WTC11 (cell line): ENCODE data around the gene GSTM1. TPM values are rescaled to one million over a fixed set of nuclear protein-coding genes. Genes with fewer than 3 reads are reported as not detected.

Source experiments
- ATAC-seq: fragments of 200-7000 bp; cut with Tn5 transposase; 2 replicates; pipeline ENCODE4 v1.10.0; 2021; ENCODE audit warnings: mild to moderate bottlenecking, moderate library complexity
- CTCF ChIA-PET: fragments of 300-600 bp; sonication (Branson Sonifier 250); formaldehyde crosslinking; loops from one replicate; lab custom pipeline; 2021; ENCODE audit warnings: antibody characterized with exemption; lab: Charles Lee
- POLR2A ChIA-PET: fragments of 350-600 bp; sonication (Branson Sonifier 250); formaldehyde crosslinking; loops from one replicate; lab custom pipeline; 2021; ENCODE audit warnings: antibody characterized with exemption; lab: Charles Lee
- DNase-seq: peaks from one replicate; pipeline ENCODE4 v3.0.0; 2021; ENCODE audit warnings: low spot score
- H3K27ac Mint-ChIP-seq: 2 replicates; pipeline ENCODE4 v1.8.0; 2021; ENCODE audit warnings: mixed read lengths
- H3K27me3 Mint-ChIP-seq: 2 replicates; pipeline ENCODE4 v1.8.0; 2021; ENCODE audit warnings: low read depth, mild to moderate bottlenecking, moderate library complexity, mixed read lengths
- H3K36me3 Mint-ChIP-seq: 2 replicates; pipeline ENCODE4 v1.8.0; 2021; ENCODE audit warnings: mixed read lengths
- H3K4me1 Mint-ChIP-seq: 2 replicates; pipeline ENCODE4 v1.8.0; 2022; ENCODE audit warnings: mixed read lengths
- H3K4me3 Mint-ChIP-seq: 2 replicates; pipeline ENCODE4 v1.8.0; 2021; ENCODE audit warnings: mild to moderate bottlenecking, moderate library complexity, mixed read lengths
- H3K9me3 Mint-ChIP-seq: 2 replicates; pipeline ENCODE4 v1.8.0; 2021; ENCODE audit warnings: mixed read lengths
- AR ChIP-seq: fragments of 250-450 bp; sonication (Bioruptor Pico); IDR thresholded peaks from 2 replicates; pipeline ENCODE4 v1.9.0; 2021; ENCODE audit warnings: mild to moderate bottlenecking
- CREM ChIP-seq: sonication (generic); formaldehyde crosslinking; IDR thresholded peaks from 2 replicates; pipeline ENCODE4 v1.8.1; 2022; ENCODE audit warnings: mild to moderate bottlenecking, missing genetic modification reagents, moderate library complexity
- ESRRA ChIP-seq: sonication (generic); formaldehyde crosslinking; IDR thresholded peaks from 2 replicates; pipeline ENCODE4 v1.8.1; 2022; ENCODE audit warnings: mild to moderate bottlenecking, missing genetic modification reagents, borderline replicate concordance
- GRHL2 ChIP-seq: fragments of 250-450 bp; sonication (Bioruptor Pico); IDR thresholded peaks from 2 replicates; pipeline ENCODE4 v1.8.0; 2022; ENCODE audit warnings: mild to moderate bottlenecking, moderate library complexity; ENCODE audit not compliant: insufficient replicate concordance, severe bottlenecking
- IRF1 ChIP-seq: sonication (generic); formaldehyde crosslinking; IDR thresholded peaks from 2 replicates; pipeline ENCODE4 v1.8.0; 2023; ENCODE audit warnings: missing genetic modification reagents
- JAZF1 ChIP-seq: fragments of 250-450 bp; sonication (Bioruptor Pico); IDR thresholded peaks from 2 replicates; pipeline ENCODE4 v1.9.0; 2021; ENCODE audit warnings: moderate library complexity, mild to moderate bottlenecking, inconsistent platforms
- KAT7 ChIP-seq: sonication (generic); formaldehyde crosslinking; IDR thresholded peaks from 2 replicates; pipeline ENCODE4 v1.8.1; 2023; ENCODE audit warnings: missing genetic modification reagents, mild to moderate bottlenecking, borderline replicate concordance
- MLX ChIP-seq: sonication (generic); formaldehyde crosslinking; IDR thresholded peaks from 2 replicates; pipeline ENCODE4 v1.8.1; 2023; ENCODE audit warnings: mild to moderate bottlenecking, missing genetic modification reagents, moderate library complexity
- PRDM15 ChIP-seq: sonication (generic); formaldehyde crosslinking; IDR thresholded peaks from 2 replicates; pipeline ENCODE4 v1.8.0; 2022; ENCODE audit warnings: missing genetic modification reagents
- RELA ChIP-seq: sonication (generic); formaldehyde crosslinking; IDR thresholded peaks from 2 replicates; pipeline ENCODE4 v1.8.1; 2022; ENCODE audit warnings: missing genetic modification reagents, mild to moderate bottlenecking, borderline replicate concordance
- SMAD3 ChIP-seq: sonication (generic); formaldehyde crosslinking; IDR thresholded peaks from 2 replicates; pipeline ENCODE4 v1.8.0; 2022; ENCODE audit warnings: missing genetic modification reagents, mild to moderate bottlenecking, borderline replicate concordance
- SOX15 ChIP-seq: fragments of 250-450 bp; sonication (Bioruptor Pico); IDR thresholded peaks from 2 replicates; pipeline ENCODE4 v1.9.0; 2021; ENCODE audit warnings: mild to moderate bottlenecking
- TCF7 ChIP-seq: sonication (generic); formaldehyde crosslinking; IDR thresholded peaks from 2 replicates; pipeline ENCODE4 v1.8.0; 2022; ENCODE audit warnings: mild to moderate bottlenecking, low read depth, missing genetic modification reagents, moderate library complexity
- TP53 ChIP-seq: sonication (generic); formaldehyde crosslinking; IDR thresholded peaks from 2 replicates; pipeline ENCODE4 v1.8.1; 2023; ENCODE audit warnings: mild to moderate bottlenecking, missing genetic modification reagents
- ZNF232 ChIP-seq: sonication (generic); formaldehyde crosslinking; IDR thresholded peaks from 2 replicates; pipeline ENCODE4 v1.8.0; 2022; ENCODE audit warnings: mild to moderate bottlenecking, missing genetic modification reagents
- ZNF671 ChIP-seq: fragments of 250-450 bp; sonication (Bioruptor Pico); IDR thresholded peaks from 2 replicates; pipeline ENCODE4 v1.8.0; 2021; ENCODE audit warnings: mild to moderate bottlenecking
- total RNA-seq: library from RNA; stranded (reverse); gene quantifications from 3 replicates; pipeline ENCODE4 v1.2.3, GENCODE V29; 2021
- TF ChIP-seq, protein P1 (sequence below): sonication (generic); formaldehyde crosslinking; IDR thresholded peaks from 2 replicates; pipeline ENCODE4 v1.8.1; 2023; ENCODE audit warnings: mild to moderate bottlenecking, missing genetic modification reagents, moderate library complexity
- TF ChIP-seq, protein P2 (sequence below): sonication (generic); formaldehyde crosslinking; IDR thresholded peaks from 2 replicates; pipeline ENCODE4 v1.8.1; 2022; ENCODE audit warnings: mild to moderate bottlenecking, moderate library complexity, missing genetic modification reagents
- TF ChIP-seq, protein P3 (sequence below): fragments of 250-450 bp; sonication (Bioruptor Pico); IDR thresholded peaks from 2 replicates; pipeline ENCODE4 v1.8.0; 2021; ENCODE audit warnings: mild to moderate bottlenecking

GSTM1 gene
- total RNA-seq, 1 experiment from 2014 or later, result not detected

DNA sequence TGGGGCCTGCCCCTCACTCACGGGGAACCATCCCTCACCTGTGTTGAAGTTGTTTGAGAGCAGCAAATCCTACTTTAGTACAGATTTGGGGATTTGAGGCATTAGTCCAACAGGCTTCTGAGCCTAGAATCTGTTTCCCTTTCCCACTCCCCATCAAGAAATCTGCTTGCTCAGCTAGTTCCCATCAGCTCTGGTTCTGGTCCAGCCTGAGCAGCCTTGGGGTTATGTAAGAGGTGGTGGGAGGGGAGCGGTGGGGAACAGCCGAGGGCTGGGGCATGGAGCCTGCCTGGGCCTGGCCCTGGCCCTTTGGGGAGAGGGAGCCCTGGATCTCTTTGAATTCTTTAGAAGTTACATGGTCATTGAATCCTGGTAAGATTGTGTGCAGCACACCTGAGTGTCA lies 28.5 kb downstream of the GSTM1 start:
- Mint-ChIP-seq H3K27ac (no peak overlapping the region), H3K4me3 (no peak overlapping the region), H3K4me1 (no peaks in the 10 kb centered on the region), H3K9me3 (no peaks in the 10 kb centered on the region), H3K36me3 (no peaks in the 10 kb centered on the region), H3K27me3 (no peaks in the 10 kb centered on the region; the same call in 1 of the 2 replicates)
- no peak for DNase-seq
- ChIA-PET CTCF (interaction anchor here (2.5 kb wide), 1 partner anchor 76 kb away, joined by 15 read pairs; no protein-coding TSS in a partner anchor), POLR2A (no interaction called here)
- ATAC-seq, result no peak
- no peak for TF ChIP-seq SMAD3
- TF ChIP-seq ZNF671 (CRISPR knock-in tag), result no peak

GRCh38 chr1:109716570-109717090 lies 29.0 kb downstream of the GSTM1 start:
- H3K4me1 Mint-ChIP-seq, result no peaks in the 10 kb centered on the region
- ATAC-seq (no peak), DNase-seq (no peak)
- no peaks in the 10 kb centered on the region; the same call in 1 of the 2 replicates for H3K27me3 Mint-ChIP-seq
- ChIA-PET POLR2A (no interaction called here), CTCF (interaction anchor here (1.9 to 2.5 kb wide), 2 partner anchors 58 to 76 kb away, joined by 13 to 15 read pairs; no protein-coding TSS in a partner anchor)
- TF ChIP-seq MLX (CRISPR knock-in tag) (no peak), GRHL2 (no peak), CREM (no peak), RELA (CRISPR knock-in tag) (no peak), IRF1 (CRISPR knock-in tag) (no peak), SOX15 (CRISPR knock-in tag) (no peak), AR (no peak), TCF7 (CRISPR knock-in tag) (no peak), ESRRA (CRISPR knock-in tag) (no peak), TP53 (CRISPR knock-in tag) (no peak), JAZF1 (CRISPR knock-in tag) (no peak)
- TF ChIP-seq, protein P1, sequence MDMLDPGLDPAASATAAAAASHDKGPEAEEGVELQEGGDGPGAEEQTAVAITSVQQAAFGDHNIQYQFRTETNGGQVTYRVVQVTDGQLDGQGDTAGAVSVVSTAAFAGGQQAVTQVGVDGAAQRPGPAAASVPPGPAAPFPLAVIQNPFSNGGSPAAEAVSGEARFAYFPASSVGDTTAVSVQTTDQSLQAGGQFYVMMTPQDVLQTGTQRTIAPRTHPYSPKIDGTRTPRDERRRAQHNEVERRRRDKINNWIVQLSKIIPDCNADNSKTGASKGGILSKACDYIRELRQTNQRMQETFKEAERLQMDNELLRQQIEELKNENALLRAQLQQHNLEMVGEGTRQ (CRISPR knock-in tag), result no peak
- TF ChIP-seq, protein P2, sequence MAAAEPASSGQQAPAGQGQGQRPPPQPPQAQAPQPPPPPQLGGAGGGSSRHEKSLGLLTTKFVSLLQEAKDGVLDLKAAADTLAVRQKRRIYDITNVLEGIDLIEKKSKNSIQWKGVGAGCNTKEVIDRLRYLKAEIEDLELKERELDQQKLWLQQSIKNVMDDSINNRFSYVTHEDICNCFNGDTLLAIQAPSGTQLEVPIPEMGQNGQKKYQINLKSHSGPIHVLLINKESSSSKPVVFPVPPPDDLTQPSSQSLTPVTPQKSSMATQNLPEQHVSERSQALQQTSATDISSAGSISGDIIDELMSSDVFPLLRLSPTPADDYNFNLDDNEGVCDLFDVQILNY, result no peak
- H3K9me3 Mint-ChIP-seq, result no peaks in the 10 kb centered on the region
- H3K4me3 Mint-ChIP-seq, result no peak overlapping the region
- H3K36me3 Mint-ChIP-seq, result no peaks in the 10 kb centered on the region
- no peak overlapping the region for H3K27ac Mint-ChIP-seq

DNA sequence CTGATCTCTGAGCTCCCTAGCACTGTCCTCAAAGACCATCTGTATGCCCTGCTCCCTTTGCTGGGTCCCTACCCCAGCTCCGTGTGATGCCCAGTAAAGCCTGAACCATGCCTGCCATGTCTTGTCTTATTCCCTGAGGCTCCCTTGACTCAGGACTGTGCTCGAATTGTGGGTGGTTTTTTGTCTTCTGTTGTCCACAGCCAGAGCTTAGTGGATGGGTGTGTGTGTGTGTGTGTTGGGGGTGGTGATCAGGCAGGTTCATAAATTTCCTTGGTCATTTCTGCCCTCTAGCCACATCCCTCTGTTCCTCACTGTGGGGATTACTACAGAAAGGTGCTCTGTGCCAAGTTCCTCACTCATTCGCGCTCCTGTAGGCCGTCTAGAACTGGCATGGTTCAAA lies 30.1 kb downstream of the GSTM1 start:
- Mint-ChIP-seq H3K9me3 (peaks cover 7% of the 10 kb centered on the region), H3K27ac (no peak overlapping the region), H3K27me3 (no peaks in the 10 kb centered on the region; the same call in 1 of the 2 replicates), H3K4me1 (no peaks in the 10 kb centered on the region), H3K4me3 (no peak overlapping the region), H3K36me3 (no peaks in the 10 kb centered on the region)
- POLR2A ChIA-PET, result no interaction called here
- DNase-seq, result no peak
- no peak for ATAC-seq
- CTCF ChIA-PET, result interaction anchor here (0.6 to 2.5 kb wide), 6 partner anchors 32 to 267 kb away, joined by 3 to 15 read pairs (median 4); partner anchors contain the start of gene AHCYL1
- TF ChIP-seq, protein P2, result no peak
- TF ChIP-seq ZNF232 (CRISPR knock-in tag) (no peak), PRDM15 (CRISPR knock-in tag) (no peak), KAT7 (CRISPR knock-in tag) (no peak)
- TF ChIP-seq, protein P3, sequence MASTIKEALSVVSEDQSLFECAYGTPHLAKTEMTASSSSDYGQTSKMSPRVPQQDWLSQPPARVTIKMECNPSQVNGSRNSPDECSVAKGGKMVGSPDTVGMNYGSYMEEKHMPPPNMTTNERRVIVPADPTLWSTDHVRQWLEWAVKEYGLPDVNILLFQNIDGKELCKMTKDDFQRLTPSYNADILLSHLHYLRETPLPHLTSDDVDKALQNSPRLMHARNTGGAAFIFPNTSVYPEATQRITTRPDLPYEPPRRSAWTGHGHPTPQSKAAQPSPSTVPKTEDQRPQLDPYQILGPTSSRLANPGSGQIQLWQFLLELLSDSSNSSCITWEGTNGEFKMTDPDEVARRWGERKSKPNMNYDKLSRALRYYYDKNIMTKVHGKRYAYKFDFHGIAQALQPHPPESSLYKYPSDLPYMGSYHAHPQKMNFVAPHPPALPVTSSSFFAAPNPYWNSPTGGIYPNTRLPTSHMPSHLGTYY (CRISPR knock-in tag), result no peak
